Measurements from ENCODE around the gene PPIF. TPM values are rescaled to one million over a fixed set of nuclear protein-coding genes. Genes with fewer than 3 reads are reported as not detected.

PPIF gene
- total RNA-seq, 1 donor from 2014 or later, result 27.1 TPM

DNA sequence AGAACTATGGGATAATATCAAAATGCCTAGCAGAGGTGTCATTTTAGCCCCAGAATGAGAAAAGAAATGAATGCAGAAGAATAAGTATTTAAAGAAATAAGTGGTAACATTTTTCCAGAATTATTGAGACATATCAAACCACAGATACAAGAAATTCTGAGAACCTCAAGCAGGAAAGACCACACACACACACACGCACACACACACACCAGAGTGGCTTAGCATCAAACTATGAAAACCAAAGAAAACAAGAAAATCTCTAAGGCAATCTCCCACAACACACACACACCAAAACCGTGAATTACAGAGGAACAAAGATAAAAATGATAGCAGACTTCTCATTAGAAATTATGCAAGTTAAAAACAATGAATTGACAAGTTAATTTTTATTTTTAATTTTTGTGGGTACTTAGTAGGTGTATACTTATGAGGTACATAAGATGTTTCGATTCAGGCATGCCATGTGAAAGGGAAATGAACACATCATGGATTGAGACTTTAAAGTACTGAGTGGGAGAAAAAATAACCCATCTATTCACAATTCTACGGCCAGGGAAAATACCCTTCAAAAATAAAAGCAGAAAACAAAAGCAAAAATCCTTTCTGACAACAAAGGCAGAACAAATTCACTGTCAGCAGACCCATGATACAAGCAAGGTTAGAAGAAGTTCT, 14.6 kb downstream of the PPIF start:
- TF ChIP-seq EZH2 (IDR thresholded peaks at IDR 0.05) (no peak), EZH2phosphoT487 (IDR thresholded peaks at IDR 0.05) (no peak)
- TF ChIP-seq, protein P1, sequence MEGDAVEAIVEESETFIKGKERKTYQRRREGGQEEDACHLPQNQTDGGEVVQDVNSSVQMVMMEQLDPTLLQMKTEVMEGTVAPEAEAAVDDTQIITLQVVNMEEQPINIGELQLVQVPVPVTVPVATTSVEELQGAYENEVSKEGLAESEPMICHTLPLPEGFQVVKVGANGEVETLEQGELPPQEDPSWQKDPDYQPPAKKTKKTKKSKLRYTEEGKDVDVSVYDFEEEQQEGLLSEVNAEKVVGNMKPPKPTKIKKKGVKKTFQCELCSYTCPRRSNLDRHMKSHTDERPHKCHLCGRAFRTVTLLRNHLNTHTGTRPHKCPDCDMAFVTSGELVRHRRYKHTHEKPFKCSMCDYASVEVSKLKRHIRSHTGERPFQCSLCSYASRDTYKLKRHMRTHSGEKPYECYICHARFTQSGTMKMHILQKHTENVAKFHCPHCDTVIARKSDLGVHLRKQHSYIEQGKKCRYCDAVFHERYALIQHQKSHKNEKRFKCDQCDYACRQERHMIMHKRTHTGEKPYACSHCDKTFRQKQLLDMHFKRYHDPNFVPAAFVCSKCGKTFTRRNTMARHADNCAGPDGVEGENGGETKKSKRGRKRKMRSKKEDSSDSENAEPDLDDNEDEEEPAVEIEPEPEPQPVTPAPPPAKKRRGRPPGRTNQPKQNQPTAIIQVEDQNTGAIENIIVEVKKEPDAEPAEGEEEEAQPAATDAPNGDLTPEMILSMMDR (IDR thresholded peaks at IDR 0.05), result no peak
- Mint-ChIP-seq H3K4me3 (no peak overlapping the region), H3K27me3 (ENCODE audit: insufficient read depth, low read depth) (no peaks in the 10 kb centered on the region), H3K27ac (no peak overlapping the region), H3K36me3 (peaks cover 3% of the 10 kb centered on the region), H3K9me3 (peaks cover 5% of the 10 kb centered on the region), H3K4me1 (no peaks in the 10 kb centered on the region)
- H3K27ac ChIP-seq, result no peak overlapping the region
- DNase-seq (ENCODE audit: low spot score), result no peak
- H3K4me2 ChIP-seq, result no peak overlapping the region
- peaks cover 5% of the 10 kb centered on the region for H3K27me3 ChIP-seq
- no peaks in the 10 kb centered on the region for H3K36me3 ChIP-seq
- no peak overlapping the region for H3K4me3 ChIP-seq
- H3K9me3 ChIP-seq (ENCODE audit: low read depth), result no peaks in the 10 kb centered on the region
- H2AFZ ChIP-seq (replicated peaks), result no peak overlapping the region
- H3K79me2 ChIP-seq (ENCODE audit: low read depth), result no peaks in the 10 kb centered on the region
- H3K9ac ChIP-seq, result no peak overlapping the region
- no peaks in the 10 kb centered on the region for H3K4me1 ChIP-seq
- H4K20me1 ChIP-seq (ENCODE audit: low read depth), result no peaks in the 10 kb centered on the region
- no peaks in the 10 kb centered on the region for H3F3A ChIP-seq (ENCODE audit: low read depth)

- H3K9ac ChIP-seq, result no peak overlapping the region
Observed at GRCh38 chr10:79367426-79368189, 20.3 kb downstream of the PPIF start.

GRCh38 chr10:79372871-79373270, 25.6 kb downstream of the PPIF start:
- TF ChIP-seq EZH2phosphoT487 (IDR thresholded peaks at IDR 0.05) (no peak), EZH2 (IDR thresholded peaks at IDR 0.05) (no peak)
- TF ChIP-seq, protein P1 (IDR thresholded peaks at IDR 0.05), result no peak
- peaks cover 5% of the 10 kb centered on the region for H3K4me1 Mint-ChIP-seq

More at GRCh38 chr10:79367426-79368189, 20.3 kb downstream of the PPIF start:
- TF ChIP-seq, protein P1 (IDR thresholded peaks at IDR 0.05), result no peak
- no peak for TF ChIP-seq EZH2 (IDR thresholded peaks at IDR 0.05)
- no peak for TF ChIP-seq EZH2phosphoT487 (IDR thresholded peaks at IDR 0.05)
- H3K4me2 ChIP-seq, result no peak overlapping the region
- no peaks in the 10 kb centered on the region for H3K36me3 ChIP-seq
- peaks cover 11% of the 10 kb centered on the region for H3K9me3 Mint-ChIP-seq
- no peaks in the 10 kb centered on the region for H3K27me3 Mint-ChIP-seq (ENCODE audit: insufficient read depth, low read depth)
- H3K27ac Mint-ChIP-seq, result no peak overlapping the region
- no peak overlapping the region for H3K27ac ChIP-seq
- H3K4me1 Mint-ChIP-seq, result no peaks in the 10 kb centered on the region
- H2AFZ ChIP-seq (replicated peaks), result no peak overlapping the region
- no peaks in the 10 kb centered on the region for H3K36me3 Mint-ChIP-seq
- no peaks in the 10 kb centered on the region for H3F3A ChIP-seq (ENCODE audit: low read depth)
- no peaks in the 10 kb centered on the region for H4K20me1 ChIP-seq (ENCODE audit: low read depth)
- no peak overlapping the region for H3K4me3 ChIP-seq
- H3K9me3 ChIP-seq (ENCODE audit: low read depth), result no peaks in the 10 kb centered on the region
- H3K4me3 Mint-ChIP-seq, result no peak overlapping the region
- DNase-seq (ENCODE audit: low spot score), result no peak
- no peaks in the 10 kb centered on the region for H3K4me1 ChIP-seq
- no peaks in the 10 kb centered on the region for H3K79me2 ChIP-seq (ENCODE audit: low read depth)
- H3K27me3 ChIP-seq, result peaks cover 5% of the 10 kb centered on the region

More at GRCh38 chr10:79372871-79373270, 25.6 kb downstream of the PPIF start:
- no peaks in the 10 kb centered on the region for H3K4me1 ChIP-seq
- no peaks in the 10 kb centered on the region for H3K79me2 ChIP-seq (ENCODE audit: low read depth)
- H3K27me3 ChIP-seq, result no peaks in the 10 kb centered on the region
- H3K9me3 ChIP-seq (ENCODE audit: low read depth), result no peaks in the 10 kb centered on the region
- H3F3A ChIP-seq (ENCODE audit: low read depth), result peaks cover 3% of the 10 kb centered on the region
- H4K20me1 ChIP-seq (ENCODE audit: low read depth), result no peaks in the 10 kb centered on the region
- no peaks in the 10 kb centered on the region for H3K36me3 ChIP-seq
- DNase-seq (ENCODE audit: low spot score), result no peak
- H3K4me2 ChIP-seq, result no peak overlapping the region
- H2AFZ ChIP-seq (replicated peaks), result no peak overlapping the region
- Mint-ChIP-seq H3K27me3 (ENCODE audit: insufficient read depth, low read depth) (peaks cover 2% of the 10 kb centered on the region), H3K27ac (no peak overlapping the region), H3K4me3 (no peak overlapping the region), H3K36me3 (no peaks in the 10 kb centered on the region), H3K9me3 (peaks cover 7% of the 10 kb centered on the region)
- no peak overlapping the region for H3K4me3 ChIP-seq
- no peak overlapping the region for H3K27ac ChIP-seq
- H3K9ac ChIP-seq, result no peak overlapping the region

All from neural progenitor cell (in vitro differentiated cells).